GM12873 (cell line): ENCODE results near the gene NDFIP2.

ENCODE experiments used
- TF ChIP-seq, protein P1 (sequence below): IDR thresholded peaks from 2 replicates; pipeline ENCODE4 v1.5.1; 2012; ENCODE audit warnings: low read depth, mild to moderate bottlenecking, moderate library complexity, low read length, control low read depth; ENCODE audit not compliant: insufficient read depth; ENCODE audit errors: missing control alignments

Gene NDFIP2

DNA sequence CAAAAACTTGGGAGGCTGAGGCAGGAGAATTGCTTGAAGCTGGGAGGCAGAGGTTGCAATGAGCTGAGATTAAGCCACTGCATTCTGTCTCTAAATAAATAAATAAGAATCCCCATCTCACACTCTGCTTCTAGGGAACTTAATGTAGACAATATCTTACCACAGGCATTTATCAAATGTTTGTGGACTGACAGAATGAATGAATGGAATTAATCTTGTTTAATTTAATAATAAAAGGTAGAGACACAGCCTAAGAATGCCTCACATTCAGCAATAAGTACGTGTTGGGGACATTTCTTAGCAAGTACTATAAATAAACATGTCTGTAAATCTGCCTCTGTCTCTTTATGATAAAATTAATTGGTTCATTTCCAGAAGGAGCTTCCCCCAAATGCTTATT is 38.7 kb upstream of the NDFIP2 start:
- TF ChIP-seq, protein P1, sequence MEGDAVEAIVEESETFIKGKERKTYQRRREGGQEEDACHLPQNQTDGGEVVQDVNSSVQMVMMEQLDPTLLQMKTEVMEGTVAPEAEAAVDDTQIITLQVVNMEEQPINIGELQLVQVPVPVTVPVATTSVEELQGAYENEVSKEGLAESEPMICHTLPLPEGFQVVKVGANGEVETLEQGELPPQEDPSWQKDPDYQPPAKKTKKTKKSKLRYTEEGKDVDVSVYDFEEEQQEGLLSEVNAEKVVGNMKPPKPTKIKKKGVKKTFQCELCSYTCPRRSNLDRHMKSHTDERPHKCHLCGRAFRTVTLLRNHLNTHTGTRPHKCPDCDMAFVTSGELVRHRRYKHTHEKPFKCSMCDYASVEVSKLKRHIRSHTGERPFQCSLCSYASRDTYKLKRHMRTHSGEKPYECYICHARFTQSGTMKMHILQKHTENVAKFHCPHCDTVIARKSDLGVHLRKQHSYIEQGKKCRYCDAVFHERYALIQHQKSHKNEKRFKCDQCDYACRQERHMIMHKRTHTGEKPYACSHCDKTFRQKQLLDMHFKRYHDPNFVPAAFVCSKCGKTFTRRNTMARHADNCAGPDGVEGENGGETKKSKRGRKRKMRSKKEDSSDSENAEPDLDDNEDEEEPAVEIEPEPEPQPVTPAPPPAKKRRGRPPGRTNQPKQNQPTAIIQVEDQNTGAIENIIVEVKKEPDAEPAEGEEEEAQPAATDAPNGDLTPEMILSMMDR = no peak

DNA sequence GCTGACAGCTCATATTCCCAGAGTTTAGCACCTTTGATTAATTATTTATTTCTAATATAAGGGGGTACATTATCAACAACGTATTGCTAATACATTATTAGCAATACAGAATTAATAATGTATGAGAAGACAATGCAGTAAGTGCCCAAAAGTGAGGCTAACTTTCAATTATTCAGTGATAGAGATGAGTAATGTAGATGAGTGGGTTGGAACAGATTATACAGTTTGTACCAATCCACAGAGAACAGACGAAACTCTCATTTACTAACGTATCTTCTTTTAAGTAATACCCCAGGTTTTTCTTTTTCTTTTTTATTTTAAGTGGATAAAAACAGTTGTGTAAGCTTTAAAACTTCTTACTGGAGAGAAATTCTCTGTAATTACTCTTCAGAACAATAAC is 38.2 kb upstream of the NDFIP2 start:
- TF ChIP-seq, protein P1 = no peak

DNA sequence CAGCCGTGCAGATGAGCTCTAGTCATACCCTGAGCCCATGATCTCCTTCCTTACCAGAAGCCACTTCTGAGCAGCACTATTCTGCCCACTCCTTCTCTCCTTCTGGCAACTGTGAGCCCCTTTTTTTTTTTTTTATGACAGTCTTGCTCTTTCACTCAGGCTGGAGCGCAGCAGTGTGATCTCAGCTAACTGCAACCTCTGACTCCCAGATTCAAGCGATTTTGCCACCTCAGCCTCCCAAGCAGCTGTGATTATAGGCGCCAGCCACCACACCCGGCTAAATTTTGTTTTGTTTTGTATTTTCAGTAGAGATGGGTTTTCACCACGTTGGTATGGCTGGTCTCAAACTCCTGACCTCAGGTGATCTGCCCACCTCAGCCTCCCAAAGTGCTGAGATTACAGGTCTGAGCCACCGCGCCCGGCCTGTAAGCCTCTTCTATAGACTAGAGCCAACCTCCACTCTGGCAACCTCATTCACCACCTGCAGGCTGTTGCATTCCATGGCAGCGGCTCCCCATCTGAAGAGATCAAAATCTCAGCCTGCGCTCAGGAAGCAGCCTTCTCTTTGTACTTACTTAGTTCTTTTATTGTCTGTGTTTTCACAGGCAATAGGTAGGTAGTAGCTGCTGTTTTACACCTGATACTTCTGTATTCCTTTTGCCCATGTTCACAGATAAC is 34.8 kb upstream of the NDFIP2 start:
- TF ChIP-seq, protein P1 = no peak

DNA sequence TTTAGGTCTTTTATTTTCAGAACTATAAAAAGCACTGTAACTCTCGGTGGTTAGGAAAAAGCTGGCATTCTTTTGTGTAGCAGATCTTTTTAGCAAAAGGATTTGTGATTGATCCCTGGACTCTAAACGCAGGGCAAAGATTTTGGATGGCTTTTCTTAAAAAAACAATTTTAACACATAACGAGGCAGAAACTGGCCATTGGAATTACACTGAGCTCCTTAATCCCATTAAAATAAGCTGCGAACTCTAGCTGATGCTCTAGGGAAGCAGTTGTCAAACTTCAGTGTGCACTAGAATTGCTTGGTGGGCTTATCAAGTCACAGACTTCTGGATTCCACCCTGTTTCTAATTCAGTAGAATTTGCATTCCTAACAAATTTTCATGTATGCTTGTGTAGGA is 33.8 kb upstream of the NDFIP2 start:
- TF ChIP-seq, protein P1 = no peak

DNA sequence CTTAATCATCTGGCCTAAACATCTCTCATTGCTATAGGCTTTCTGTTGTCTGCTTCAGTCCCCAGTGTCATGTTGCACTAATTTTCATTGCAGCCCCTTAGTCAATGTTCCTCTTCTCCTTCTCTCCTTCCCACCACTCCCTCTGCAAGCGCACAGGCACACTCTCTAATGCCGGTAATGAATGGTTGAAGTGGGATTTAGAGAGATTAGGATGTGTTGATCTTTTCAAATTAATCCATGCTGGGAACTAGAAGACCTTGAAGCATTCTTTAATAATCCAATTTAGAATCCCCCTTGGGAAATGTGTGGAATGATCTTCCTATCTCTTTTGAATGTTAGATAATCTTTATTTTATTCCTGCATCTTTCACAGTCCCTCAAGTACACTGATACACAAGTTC is 33.2 kb upstream of the NDFIP2 start:
- TF ChIP-seq, protein P1 = no peak

DNA sequence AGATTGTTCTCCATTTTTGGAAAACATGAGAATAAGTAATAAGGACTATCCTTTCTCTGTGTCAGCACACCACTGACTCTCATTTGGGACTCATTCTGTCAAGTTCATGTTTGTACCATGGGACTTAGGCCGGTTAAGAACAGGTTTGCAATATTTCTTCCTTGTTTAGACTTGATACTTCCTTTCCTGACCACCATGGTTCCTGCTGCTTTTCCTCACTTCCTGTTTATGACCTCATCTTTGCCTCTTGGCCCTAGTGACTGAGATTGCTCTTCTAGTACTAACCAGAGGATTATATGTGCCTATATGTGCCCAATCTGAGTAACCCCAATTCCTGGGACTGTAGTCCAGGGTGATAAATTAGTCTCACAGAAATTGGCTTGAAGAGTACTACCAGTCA is 32.5 kb upstream of the NDFIP2 start:
- TF ChIP-seq, protein P1 = no peak

DNA sequence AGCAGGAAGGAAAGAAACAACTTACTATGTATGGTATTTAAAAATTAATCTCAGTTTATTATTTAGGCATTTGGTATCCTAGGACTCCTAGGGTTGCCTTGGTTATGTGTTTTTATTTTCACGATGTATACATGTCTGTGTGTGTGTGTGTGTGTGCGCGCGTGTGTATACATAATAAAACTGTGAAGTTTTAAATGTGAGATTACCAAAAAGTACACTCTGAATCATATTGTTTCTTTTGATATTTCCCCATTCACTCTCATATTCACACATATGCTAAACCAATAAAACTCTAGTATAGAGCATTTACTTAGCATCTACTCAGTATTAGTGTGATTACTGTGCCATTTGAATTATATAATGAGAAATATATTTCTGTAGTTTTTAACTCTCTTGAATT is 30.8 kb upstream of the NDFIP2 start:
- TF ChIP-seq, protein P1 = no peak

DNA sequence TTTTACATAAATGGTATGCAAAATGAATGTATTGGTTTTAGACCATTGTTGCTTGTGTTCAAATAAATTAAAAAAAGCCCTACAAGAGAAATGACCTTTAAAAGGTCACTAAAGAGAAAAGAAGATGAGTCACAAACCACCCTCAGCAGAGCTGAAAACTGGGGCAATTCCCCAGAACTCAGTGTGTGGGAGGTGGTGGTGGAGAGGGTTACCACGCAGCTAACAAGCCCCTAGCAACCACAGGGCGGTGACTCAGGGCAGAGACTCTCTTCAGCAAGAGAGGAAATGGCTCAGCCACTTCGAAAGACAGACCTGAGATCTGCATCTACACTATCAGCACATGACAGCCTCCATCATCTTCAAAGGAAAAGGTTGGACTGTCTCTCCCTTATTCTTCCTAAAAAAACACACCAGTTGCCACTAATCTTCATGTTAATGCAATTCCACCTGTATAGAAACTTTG is 29.4 kb upstream of the NDFIP2 start:
- TF ChIP-seq, protein P1 = no peak
